T-helper 2 cell treated with Interferon-gamma antibody and Interleukin-4, amounts not matched to agents 5 μg/mL and 100 μg/mL, for 36 hours (primary cell): ENCODE results near the gene SGK1.
A peak's percentile ranks its signal among the peaks of the same experiment; 100 is the strongest.
"Not testable (repeated sequence)": the region's sequence is repeated elsewhere in the genome, so short reads cannot be mapped to it uniquely, and the experiment has no call there.

ENCODE experiments used
- DNase-seq: peaks from one replicate; pipeline ENCODE4 v3.0.0; 2021; ENCODE audit warnings: low spot score
- H3K27ac Mint-ChIP-seq: one replicate; pipeline ENCODE4 v1.8.0; 2021; ENCODE audit warnings: mild to moderate bottlenecking, mixed read lengths
- H3K27me3 Mint-ChIP-seq: one replicate; pipeline ENCODE4 v1.8.0; 2021; ENCODE audit warnings: low read depth, mixed read lengths
- H3K36me3 Mint-ChIP-seq: one replicate; pipeline ENCODE4 v1.8.0; 2021; ENCODE audit warnings: low read depth, mixed read lengths
- H3K4me1 Mint-ChIP-seq: one replicate; pipeline ENCODE4 v1.8.0; 2021; ENCODE audit warnings: low read depth, mixed read lengths
- H3K4me3 Mint-ChIP-seq: one replicate; pipeline ENCODE4 v1.8.0; 2022; ENCODE audit warnings: mild to moderate bottlenecking, moderate library complexity, mixed read lengths
- H3K9me3 Mint-ChIP-seq: one replicate; pipeline ENCODE4 v1.8.0; 2021; ENCODE audit warnings: mixed read lengths

SGK1 gene

DNA sequence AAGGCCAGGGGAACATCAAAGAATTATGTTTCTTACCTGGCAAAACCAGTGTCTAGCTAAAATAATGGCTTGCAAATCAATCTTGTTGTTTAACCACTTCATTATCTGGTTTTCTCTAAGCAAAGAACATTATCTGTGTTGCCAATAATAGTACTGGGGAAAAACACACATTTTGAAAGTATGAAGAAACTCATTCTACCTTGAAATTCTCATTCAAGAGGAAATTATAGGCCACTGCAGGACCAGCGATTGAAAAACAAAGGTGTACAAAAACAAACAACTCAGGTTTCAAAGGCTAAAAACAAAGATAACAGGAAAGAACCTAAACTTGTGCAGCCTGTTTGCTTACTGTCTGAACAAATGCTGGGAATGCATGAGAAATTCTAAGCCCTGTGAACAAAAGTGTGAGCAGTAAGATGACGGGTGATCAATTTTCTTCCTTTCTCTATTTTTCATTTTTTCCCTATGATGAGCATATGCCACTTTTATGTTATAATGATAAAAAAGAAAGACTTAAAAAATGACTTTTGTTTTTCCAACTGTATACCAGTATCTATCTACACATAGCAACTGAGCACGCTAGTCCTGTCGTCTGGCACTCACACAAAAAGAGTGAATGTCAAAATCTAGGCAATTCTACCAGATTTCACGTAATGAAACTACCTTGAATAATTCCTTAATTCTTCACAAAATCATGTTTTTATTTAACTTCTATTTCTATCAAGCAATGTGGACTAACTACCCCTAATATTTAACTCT lies 117.9 kb downstream of the SGK1 start:
- Mint-ChIP-seq H3K4me1 (peaks cover 29% of the 10 kb centered on the region), H3K4me3 (no peak overlapping the region), H3K27ac (no peak overlapping the region), H3K9me3 (peaks cover 11% of the 10 kb centered on the region), H3K27me3 (no peaks in the 10 kb centered on the region), H3K36me3 (peaks cover 7% of the 10 kb centered on the region)
- no peak for DNase-seq

DNA sequence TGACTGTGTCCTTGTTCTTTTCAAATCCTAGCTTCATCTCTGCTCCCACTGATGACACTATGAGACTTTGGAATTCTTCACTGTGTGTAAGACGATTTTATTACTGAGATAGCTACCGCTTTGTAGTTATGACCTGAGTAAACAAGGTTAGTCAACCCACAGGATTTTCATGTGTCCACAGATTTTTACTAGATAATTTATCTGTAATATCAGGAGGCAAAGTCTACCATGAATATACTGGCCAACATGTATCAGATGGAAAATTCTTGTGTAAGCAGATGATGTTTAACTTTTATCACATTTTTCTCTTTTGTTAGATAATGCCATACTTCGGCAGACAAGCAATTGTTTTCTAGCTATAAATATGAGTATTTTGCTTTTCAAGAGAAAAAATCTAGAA lies 119.8 kb downstream of the SGK1 start:
- peaks cover 31% of the 10 kb centered on the region for H3K4me1 Mint-ChIP-seq
- H3K27ac Mint-ChIP-seq = no peak overlapping the region
- DNase-seq = no peak
- peaks cover under 1% of the 10 kb centered on the region for H3K9me3 Mint-ChIP-seq
- H3K36me3 Mint-ChIP-seq = peaks cover 4% of the 10 kb centered on the region
- no peak overlapping the region for H3K4me3 Mint-ChIP-seq
- H3K27me3 Mint-ChIP-seq = no peaks in the 10 kb centered on the region

DNA sequence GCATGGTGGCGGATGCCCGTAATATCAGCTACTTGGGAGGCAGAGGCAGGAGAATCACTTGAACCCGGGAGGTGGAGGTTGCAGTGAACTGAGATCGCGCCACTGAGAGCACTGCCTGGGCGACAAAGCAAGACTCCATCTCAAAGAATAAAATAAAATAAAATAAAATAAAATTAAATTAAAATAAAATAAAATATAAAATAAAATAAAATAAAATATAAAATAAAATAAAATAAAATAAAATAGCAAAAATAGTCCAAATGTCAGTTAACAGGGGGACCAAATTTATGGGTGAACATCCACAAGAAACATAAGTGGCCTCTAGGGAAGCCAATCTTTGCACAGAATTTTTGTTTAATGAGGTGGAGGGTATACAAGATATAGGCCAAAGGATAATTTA lies 120.2 kb downstream of the SGK1 start:
- DNase-seq, H3K4me3 Mint-ChIP-seq, H3K27ac Mint-ChIP-seq, H3K9me3 Mint-ChIP-seq, H3K36me3 Mint-ChIP-seq, H3K27me3 Mint-ChIP-seq: not testable (repeated sequence)
- H3K4me1 Mint-ChIP-seq = peaks cover 31% of the 10 kb centered on the region

DNA sequence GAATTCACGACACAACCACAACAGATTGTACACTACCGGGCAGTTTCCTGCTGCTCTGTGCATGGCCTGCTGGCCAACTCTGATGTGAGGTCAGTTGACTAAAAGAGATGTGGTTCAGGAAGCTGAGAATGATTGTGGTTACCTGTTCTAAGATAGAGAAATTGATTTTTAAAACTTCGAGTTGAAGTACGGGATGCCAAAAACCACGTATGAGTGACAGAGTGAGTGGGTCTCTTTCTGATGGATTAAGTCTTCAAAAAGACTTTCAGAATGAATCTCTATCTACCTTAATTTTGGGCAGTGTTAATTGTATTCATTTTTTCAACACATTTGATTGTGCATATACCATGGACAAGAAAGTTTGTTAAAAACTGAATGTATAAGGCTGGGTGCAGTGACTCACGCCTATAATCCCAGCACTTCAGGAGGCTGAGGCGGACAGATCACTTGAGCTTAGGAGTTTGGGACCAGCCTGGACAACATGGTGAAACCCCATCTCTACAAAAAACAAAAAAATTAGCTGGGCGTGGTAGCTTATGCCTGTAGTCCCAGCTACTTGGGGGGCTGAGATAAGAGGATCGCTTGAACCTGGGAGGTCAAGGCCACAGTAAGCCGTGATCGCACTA lies 121.2 kb downstream of the SGK1 start:
- Mint-ChIP-seq H3K4me1 (peaks cover 31% of the 10 kb centered on the region), H3K4me3 (peak overlapping the region; percentile 44), H3K27ac (no peak overlapping the region), H3K36me3 (peaks cover 4% of the 10 kb centered on the region), H3K27me3 (no peaks in the 10 kb centered on the region), H3K9me3 (no peaks in the 10 kb centered on the region)
- peak; percentile 32 for DNase-seq

DNA sequence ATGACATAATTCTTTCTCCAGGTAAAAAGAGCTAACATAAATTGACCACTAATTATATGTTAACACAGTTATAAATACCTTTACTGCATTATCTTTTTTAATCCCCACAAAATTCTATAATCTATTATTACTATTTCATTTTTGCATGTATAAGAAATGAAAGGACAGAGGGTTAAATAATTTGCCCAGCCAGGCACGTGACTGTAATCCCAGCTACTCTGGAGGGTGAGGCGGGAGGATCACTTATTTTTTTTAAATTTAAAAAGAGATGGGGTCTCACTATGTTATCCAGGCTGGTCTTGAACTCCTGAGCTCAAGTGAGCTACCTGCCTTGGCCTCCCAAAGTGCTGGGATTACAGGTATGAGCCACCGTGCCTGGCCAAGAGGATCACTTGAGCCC lies 121.9 kb downstream of the SGK1 start:
- Mint-ChIP-seq H3K27ac (no peak overlapping the region), H3K36me3 (peaks cover 2% of the 10 kb centered on the region), H3K4me1 (peaks cover 33% of the 10 kb centered on the region), H3K27me3 (no peaks in the 10 kb centered on the region), H3K9me3 (no peaks in the 10 kb centered on the region), H3K4me3 (no peak overlapping the region)
- no peak for DNase-seq

DNA sequence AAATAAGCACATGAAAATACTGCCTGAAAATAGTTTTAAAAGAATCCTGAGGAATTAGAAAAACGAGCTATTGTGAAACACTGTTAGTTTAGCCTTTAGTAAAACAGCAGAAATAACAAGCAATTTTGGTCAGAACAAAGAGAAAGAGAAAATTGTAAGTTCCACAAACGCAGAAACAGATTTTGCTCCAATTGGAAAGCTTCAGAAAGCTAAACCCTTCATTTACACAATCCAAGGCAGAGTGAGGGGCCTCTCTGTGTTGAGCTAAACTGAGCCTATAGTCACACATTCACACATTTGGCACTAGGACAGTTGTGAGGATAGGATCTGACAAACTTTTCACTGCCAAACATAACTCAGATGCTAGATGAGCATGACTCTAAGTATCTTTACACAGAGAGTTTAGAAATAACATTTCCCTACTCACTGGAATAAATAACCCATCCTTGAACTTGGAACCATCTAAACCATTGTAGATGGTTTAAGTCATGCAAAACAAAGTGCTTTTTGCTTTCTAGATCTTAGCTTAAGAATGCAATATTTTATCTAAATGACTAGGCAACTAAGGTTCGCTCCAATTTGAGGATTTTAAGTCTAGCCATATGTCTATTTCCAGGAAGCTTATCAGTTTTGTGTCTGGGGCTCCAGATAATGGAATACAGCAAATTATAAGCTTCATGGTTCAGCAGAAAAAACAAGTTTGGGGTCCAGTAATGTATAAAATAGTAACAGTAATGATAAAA lies 122.6 kb downstream of the SGK1 start:
- DNase-seq = no peak
- Mint-ChIP-seq H3K4me1 (peaks cover 33% of the 10 kb centered on the region), H3K27ac (no peak overlapping the region), H3K27me3 (no peaks in the 10 kb centered on the region), H3K4me3 (no peak overlapping the region), H3K36me3 (peaks cover 2% of the 10 kb centered on the region), H3K9me3 (no peaks in the 10 kb centered on the region)

DNA sequence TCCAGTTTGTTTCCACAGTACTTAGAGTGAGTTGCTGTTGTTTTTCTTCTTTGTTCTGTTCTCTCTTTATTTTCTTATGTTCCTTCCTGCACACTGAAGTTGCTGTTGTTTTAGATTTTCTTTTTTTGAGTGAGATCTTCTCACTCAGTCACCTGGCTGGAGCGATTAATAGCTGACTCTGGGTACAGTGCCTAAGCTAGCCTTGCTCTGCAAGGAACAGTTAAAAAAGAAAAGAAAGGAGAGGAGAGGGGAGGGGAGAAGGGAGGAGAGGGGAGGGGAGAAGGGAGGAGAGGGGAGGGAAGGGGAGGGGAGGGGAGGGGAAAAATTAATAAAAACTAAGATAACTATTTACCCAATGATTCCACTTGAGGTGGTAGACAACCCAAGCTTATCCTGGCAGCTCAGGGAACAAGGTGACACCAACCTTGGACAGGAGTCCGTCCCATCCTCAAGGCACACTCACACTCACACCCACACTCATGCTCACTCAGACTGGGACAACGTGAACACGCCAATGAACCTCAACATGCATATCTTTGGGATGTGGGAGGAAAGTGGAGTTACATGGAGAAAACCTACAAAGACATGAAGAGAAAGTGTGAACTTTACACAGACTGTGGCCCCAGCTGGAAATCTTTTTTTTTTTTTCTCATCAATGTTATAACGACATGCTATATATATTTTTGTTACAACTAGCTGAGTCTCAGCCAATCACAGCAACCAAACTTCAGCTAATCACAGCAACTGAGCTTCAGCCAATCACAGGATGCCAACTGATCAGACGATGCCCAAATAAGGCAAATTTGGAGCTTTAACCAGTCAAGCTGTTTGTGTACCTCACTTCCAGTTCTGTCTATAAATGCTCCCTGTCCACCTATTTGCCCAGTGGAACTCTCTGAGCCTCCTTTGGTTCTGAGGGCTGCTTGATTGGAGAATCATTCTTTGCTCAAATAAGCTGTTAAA lies 124.1 kb downstream of the SGK1 start:
- Mint-ChIP-seq H3K9me3 (no peaks in the 10 kb centered on the region), H3K27ac (peak overlapping the region; percentile 7), H3K36me3 (peaks cover 2% of the 10 kb centered on the region)

DNA sequence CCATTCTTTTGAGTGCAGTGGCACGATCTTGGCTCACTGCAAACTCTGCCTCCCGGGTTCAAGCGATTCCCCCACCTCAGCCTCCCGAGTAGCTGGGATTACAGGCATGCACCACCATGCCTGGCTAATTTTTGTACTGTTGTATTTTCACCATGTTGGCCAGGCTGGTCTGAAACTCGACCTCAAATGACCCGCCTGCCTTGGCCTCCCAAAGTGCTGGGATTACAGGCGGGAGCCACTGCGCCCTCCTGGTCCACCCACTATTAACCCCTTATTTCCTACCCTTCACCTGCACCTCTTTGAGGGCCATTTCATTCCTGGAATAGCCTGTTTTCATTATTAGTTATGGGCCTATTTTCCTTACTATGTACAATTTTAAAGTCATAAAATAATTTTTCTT lies 125.3 kb downstream of the SGK1 start:
- H3K4me3 Mint-ChIP-seq, H3K27ac Mint-ChIP-seq, H3K9me3 Mint-ChIP-seq, DNase-seq, H3K27me3 Mint-ChIP-seq, H3K36me3 Mint-ChIP-seq: not testable (repeated sequence)
- H3K4me1 Mint-ChIP-seq = peaks cover 24% of the 10 kb centered on the region

More for the DNA sequence above, 124.1 kb downstream of the SGK1 start:
- H3K4me3 Mint-ChIP-seq = no peak overlapping the region
- H3K4me1 Mint-ChIP-seq = peaks cover 24% of the 10 kb centered on the region
- DNase-seq = no peak
- H3K27me3 Mint-ChIP-seq = no peaks in the 10 kb centered on the region

DNA sequence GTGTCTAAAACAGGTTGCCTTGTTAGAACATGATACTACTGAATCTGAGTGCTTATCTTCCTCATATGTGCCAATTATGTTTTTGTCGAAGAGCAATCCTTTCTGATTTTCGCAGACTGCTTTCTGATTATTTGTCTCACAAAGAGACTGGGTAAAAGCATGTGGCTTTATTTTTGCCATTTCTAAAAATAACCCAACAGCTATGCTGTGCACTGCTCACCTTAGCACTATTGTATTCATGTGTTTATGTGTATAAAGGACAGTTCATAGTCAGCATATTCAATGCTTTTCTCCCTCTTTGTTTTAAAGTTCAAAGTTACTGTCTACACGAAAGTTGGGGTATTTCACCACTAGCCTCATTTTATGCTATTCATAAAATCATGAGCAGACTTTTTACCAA lies 127.0 kb downstream of the SGK1 start:
- Mint-ChIP-seq H3K27ac (no peak overlapping the region), H3K4me1 (peaks cover 14% of the 10 kb centered on the region), H3K9me3 (no peaks in the 10 kb centered on the region), H3K27me3 (no peaks in the 10 kb centered on the region), H3K4me3 (no peak overlapping the region), H3K36me3 (no peaks in the 10 kb centered on the region)
- DNase-seq = no peak

DNA sequence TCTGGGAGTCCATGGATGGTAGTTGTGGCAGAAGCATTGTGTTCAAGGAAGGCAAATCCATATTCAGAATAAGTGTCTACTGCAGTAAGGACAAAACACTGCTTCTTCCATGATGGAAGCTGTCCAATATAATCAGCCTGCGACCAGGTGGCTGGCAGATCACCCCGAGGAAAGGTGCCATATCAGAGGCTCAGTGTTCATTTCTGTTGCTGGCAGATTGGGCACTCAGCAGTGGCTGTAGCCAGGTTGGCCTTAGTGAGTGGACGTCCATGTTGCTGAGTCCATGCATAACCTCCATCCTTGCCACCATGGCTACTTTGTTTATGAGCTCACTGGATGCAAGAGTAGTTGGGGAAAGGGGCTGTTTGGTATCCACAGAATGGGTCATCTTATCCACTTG lies 130.2 kb downstream of the SGK1 start:
- Mint-ChIP-seq H3K9me3 (no peaks in the 10 kb centered on the region), H3K4me1 (peaks cover 8% of the 10 kb centered on the region), H3K36me3 (no peaks in the 10 kb centered on the region), H3K27me3 (no peaks in the 10 kb centered on the region), H3K27ac (no peak overlapping the region), H3K4me3 (no peak overlapping the region)
- DNase-seq = no peak

DNA sequence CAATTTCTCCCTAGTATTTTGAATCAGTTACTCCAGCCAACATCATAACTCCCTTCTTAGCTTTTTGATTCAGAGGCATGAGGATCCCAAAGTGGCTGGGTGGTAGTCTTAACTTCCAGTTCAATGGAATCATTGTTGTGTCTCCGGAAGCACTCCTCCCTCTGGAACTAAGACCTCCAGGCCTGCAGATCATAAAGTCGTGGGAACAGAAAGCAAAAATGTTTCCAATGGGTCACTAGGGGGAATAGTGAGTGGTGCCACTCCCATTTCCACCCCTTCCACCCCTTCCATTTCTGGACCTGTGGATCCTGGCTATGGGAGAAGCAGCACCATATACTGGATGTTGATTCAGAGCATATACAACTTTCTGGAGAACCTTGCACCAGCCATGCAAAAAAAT lies 130.8 kb downstream of the SGK1 start:
- Mint-ChIP-seq H3K36me3 (no peaks in the 10 kb centered on the region), H3K27me3 (no peaks in the 10 kb centered on the region), H3K4me3 (no peak overlapping the region), H3K27ac (no peak overlapping the region), H3K4me1 (peaks cover 10% of the 10 kb centered on the region), H3K9me3 (no peaks in the 10 kb centered on the region)
- DNase-seq = no peak

DNA sequence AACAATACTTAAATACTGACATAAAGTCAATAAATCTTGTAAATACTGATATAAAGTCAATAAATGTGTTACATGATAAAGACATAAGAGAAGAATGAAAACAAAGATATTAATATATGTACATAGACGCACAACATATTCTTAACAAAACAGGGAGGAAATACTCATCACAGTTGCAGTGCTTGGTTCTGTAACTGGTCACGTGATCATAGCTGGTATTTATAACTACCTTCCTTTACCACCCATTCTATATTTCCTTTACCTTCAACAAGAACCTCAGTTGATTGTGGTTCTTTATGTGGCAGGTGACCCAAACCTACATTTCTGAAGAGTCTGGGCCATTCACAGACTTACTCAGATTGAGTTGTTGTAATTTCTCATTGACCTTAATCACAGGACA lies 131.6 kb downstream of the SGK1 start:
- no peak for DNase-seq
- Mint-ChIP-seq H3K4me1 (peaks cover 10% of the 10 kb centered on the region), H3K9me3 (no peaks in the 10 kb centered on the region), H3K36me3 (no peaks in the 10 kb centered on the region), H3K27ac (no peak overlapping the region), H3K4me3 (no peak overlapping the region), H3K27me3 (no peaks in the 10 kb centered on the region)

DNA sequence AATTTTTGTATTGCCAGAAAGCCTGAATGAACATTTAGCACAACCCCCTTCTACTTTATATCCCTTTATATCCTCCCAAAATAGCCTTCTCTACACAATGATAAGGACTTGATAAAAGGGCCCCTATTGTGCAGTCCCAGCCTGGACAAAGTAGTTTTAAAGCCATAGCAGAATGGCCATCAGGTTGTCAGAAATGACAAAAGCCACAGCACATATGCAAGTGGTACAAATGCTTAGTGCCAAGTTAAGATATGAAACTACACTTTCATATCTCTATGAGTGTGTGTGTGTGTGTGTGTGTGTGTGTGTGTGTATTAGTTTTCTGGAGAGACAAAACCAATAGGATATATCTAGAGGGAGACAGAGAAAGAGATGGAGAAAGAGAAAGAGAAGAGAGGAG lies 132.6 kb downstream of the SGK1 start:
- no peak overlapping the region for H3K4me3 Mint-ChIP-seq
- no peak for DNase-seq
- no peaks in the 10 kb centered on the region for H3K36me3 Mint-ChIP-seq
- H3K27ac Mint-ChIP-seq = no peak overlapping the region
- H3K9me3 Mint-ChIP-seq = no peaks in the 10 kb centered on the region
- no peaks in the 10 kb centered on the region for H3K27me3 Mint-ChIP-seq
- peaks cover 10% of the 10 kb centered on the region for H3K4me1 Mint-ChIP-seq
